HG03520 (cell line): ENCODE results near the gene CYGB.

Experiments
- ATAC-seq: cut with Tn5 transposase; IDR thresholded peaks from one replicate; pipeline ENCODE4 v1.9.1; 2021; ENCODE audit warnings: mild to moderate bottlenecking, moderate library complexity; ENCODE audit not compliant: unreplicated experiment

The CYGB gene

GRCh38 chr17:76550712-76551615, 13.5 kb upstream of the CYGB start:
- no peak for ATAC-seq

GRCh38 chr17:76549539-76549938, 12.0 kb upstream of the CYGB start:
- ATAC-seq, result no peak

GRCh38 chr17:76549215-76549518, 11.7 kb upstream of the CYGB start:
- no peak for ATAC-seq

GRCh38 chr17:76548378-76549214, 11.1 kb upstream of the CYGB start:
- no peak for ATAC-seq

GRCh38 chr17:76547642-76548202, 10.2 kb upstream of the CYGB start:
- no peak for ATAC-seq

GRCh38 chr17:76547183-76547641, 9.7 kb upstream of the CYGB start:
- ATAC-seq, result no peak

DNA sequence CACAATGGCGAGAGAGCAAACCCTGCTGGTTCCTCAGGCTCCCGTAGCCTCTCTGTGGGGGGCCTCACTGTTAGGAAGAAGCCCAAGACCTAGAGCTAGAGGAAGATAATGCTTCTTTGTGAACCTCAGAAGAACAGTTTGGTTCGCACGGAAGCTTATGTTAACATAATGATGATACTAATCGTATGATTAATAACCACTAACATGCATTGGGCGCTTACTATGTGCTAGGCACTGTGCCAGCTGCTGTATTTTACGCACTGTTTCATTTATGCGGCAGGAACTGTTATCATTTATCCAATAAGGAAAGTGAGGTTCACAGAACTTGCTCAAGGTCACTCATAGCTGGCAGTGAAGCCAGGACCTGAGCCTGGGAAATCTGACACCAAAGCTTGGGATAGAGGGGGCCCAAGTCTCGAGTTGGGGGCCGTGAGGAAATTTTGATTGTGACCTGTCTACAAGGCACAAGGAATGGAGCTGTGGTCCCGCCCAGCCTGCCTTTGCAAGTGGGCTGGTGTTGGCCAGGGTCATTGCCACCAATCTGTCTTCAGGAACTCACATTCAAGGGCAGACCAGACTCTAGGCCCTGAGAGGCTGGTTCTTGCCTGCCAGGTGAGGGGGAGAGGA, 9.2 kb upstream of the CYGB start:
- no peak for ATAC-seq

DNA sequence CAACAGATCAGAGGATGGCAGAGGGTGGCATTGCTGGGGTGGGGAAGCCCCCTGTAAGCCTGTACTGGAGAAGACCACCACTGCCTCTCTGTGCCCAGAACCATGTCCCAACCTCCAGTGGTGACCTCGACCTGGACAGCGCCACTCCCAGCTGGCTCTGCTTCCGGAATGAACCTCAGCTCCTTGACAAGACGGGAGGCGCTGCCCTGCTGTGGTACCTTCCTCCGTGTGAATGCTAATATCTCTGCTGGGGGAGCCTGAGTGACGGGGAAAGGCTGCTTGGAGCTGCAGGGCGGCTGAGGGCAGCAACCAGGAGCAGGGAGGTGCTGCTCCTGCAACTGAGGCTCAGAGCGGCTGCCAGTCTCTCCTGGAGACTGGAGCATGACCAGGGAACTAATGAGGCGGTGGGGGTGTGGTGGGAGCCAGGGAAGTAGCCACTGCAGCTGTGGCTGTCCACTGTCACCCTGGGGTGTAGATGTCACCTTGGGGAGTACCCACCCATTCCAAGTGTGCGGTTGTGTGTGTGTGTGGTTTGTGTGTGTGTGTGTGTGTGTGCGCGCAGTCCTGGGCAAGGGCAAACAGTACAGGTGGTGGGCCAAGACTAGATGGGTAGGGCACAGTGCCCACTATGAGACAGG, 8.5 kb upstream of the CYGB start:
- ATAC-seq, result no peak

GRCh38 chr17:76544546-76545365, 7.2 kb upstream of the CYGB start:
- ATAC-seq, result no peak

GRCh38 chr17:76543826-76544545, 6.5 kb upstream of the CYGB start:
- ATAC-seq, result no peak

GRCh38 chr17:76543482-76543825, 5.9 kb upstream of the CYGB start:
- ATAC-seq, result no peak

DNA sequence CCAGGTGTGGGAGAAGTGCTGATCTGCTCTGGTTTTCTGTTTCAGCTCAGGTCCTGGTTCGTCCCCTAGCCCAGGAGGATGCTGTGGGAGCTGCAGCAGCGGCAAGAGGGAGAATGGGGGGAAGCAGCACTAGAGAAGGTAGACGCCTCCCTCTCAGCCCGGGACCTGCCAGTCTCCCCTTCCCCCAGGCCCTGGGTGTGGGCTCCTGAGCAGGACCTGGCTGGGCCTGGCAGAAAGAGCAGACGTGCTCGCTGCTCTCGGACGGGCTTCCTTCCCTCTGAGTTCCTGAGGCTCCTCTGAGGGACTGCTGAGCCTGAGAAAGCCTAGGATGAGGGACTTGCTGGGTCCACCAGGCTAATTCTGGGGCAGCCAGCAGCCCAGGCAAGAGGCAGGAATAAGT, 5.5 kb upstream of the CYGB start:
- ATAC-seq, result no peak

DNA sequence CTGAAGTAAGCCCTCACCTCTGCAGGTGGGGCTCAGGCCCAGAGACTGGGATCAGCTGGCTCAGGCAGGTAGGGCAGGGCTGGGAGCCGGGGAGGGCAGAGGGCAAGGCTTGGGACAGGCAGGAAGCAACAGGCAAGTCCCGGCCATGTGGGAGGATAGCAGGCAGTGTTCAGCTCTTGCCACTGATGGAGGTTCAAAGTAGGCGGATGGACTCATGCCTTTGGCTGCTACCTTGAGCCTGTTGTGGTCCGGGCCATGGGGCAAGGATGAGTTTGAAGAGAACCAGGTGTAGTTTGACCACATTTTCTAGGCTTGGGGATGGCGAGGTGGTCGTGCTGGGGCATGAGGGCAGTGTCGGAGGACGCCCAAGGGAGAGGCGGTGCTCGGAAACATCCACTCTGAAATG, 5.1 kb upstream of the CYGB start:
- no peak for ATAC-seq

GRCh38 chr17:76541739-76542454, 4.4 kb upstream of the CYGB start:
- no peak for ATAC-seq

DNA sequence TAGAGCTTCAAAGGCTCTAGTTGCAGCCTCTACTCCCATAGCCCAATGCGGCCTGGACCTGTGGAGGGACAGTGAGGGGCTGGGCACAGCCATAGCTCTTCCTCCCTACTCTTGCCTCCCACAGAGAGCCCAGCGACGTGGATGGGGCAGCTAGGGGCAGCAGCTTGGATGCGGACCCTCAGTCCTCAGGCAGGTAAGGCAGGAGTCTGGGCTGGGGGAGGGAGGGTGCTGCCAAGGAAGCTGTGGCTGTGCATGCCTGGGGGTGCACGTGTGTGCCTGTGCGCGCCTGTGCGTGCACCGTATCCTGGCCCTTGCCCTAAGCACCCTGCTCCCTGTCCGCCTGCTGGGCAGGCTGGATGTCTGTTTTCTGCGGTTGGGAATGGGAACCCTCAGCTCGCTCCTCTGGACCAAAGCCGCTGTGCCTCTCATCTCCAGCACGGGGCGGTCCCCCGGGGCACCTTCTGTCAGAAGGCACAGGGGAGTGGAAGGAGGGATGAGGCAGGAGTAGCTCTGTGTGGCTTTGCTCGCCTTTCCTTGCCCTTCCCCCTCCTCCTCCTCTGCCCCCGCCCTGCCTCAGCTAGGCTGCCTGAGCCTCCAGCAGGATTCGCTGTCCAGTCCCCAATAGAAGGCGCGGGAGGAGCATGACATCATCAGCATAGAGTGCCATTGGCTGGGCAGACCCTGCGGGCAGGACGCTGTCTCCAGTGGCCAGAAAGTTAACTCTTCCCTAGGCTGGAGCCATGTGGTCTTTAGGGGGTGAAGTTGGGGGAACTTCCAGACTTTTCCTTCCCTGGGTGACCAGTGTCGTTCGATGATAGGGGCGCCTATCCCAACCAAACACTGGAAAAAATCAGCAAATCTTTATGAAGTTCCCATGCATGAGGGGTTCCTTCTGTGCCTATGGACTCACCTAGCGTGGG, 3.1 kb upstream of the CYGB start:
- no peak for ATAC-seq

DNA sequence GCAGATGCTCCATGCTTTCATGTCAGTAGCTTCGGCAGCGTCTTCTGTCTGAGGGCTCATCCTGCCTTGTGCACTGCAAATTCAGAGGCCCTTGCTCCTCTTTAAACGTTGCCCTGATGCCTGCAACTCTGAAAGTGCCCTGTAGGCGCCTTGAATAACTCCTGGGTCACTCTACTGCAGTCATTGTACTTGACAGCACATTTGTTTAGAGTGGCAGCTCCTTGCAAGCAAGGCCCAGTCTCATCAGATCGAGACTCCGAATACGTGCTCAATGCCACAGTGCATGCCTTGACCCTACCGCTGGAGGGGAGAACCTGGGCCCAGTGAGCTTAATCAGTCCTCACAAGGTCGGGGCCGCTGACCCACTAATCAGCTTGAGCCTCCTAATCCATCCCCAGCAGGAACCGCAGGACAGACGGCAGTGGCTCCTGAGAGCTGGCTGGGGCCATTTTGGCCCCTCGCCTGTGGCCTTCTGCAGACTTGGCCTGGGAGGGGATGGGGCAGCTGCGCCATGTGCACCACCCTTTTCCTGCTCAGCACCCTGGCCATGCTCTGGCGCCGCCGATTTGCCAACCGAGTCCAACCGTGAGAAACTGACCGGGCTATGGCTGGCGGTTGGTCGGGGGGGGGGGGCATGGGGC, 2.2 kb upstream of the CYGB start, which contains the start of gene PRCD:
PRCD (plus strand) TSS at position 414 of the 641 bp plus-strand sequence; CDS start at position 512, 98 bp downstream.
- no peak for ATAC-seq

DNA sequence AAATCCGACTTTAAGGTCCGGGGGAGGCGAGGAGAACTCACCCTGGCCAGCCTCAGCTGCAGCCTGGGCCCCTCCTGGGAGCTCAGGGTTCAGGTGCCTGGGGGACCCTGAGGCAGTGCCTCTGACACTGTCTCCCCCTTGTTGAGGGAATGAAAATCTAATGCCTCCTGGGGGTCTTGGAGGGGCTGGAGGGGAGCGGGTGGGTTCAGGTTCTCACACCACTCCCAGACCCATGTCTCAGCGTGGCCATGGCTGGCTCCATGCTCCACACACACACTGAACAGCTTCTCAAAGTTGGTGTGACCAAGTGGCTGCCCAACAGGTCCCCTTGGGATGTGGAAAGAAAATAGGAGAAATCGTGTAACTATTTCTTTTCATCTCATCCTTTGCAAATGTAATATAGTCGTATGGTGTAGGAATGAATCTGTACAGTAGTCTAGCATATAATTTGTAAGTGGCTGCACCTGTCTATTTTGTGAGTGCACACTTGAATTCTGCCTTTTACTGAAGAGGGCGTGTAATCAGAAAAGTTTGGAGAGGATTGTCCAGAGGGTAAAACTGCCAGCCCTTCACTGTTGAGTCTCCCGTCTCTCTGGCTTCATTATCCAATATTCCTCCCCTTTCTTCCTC, 1.5 kb upstream of the CYGB start:
- no peak for ATAC-seq
